Measurements from ENCODE around the gene LCN12. TPM values are rescaled to one million over a fixed set of nuclear protein-coding genes. Genes with fewer than 3 reads are reported as not detected.

LCN12 gene
- total RNA-seq, 1 donor from 2014 or later: 1.9 TPM

DNA sequence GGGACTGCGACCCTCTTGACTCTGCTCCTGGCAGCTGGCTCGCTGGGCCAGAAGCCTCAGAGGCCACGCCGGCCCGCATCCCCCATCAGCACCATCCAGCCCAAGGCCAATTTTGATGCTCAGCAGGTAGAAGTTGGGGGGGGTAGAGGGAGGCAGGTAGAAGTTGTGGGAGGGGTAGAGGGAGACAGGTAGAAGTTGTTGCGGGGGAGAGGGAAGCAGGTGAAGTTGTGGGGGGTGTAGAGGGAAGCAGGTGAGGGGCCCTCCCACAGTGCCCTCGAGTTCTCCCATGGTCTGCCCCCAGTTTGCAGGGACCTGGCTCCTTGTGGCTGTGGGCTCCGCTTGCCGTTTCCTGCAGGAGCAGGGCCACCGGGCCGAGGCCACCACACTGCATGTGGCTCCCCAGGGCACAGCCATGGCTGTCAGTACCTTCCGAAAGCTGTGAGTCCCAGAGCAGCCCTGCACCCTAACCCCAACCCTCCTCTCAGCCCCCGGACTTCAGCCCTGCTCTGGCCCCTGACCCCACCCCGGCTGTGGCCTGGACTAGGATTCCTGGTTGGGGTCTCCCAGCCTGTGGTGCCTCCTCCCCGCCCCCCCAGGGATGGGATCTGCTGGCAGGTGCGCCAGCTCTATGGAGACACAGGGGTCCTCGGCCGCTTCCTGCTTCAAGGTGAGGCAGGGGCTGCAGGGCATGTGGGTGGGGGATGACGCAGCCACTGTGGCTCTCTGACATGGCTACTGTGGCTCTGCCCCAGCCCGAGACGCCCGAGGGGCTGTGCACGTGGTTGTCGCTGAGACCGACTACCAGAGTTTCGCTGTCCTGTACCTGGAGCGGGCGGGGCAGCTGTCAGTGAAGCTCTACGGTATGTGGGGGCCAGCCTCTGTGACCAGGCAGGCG is 6.5 kb upstream of the LCN12 start:
- Histone ChIP-seq H3K36me3 (peaks cover 26% of the 10 kb centered on the region), H3K27ac (no peak overlapping the region), H3K9me3 (no peaks in the 10 kb centered on the region), H3K4me1 (peaks cover 45% of the 10 kb centered on the region), H3K27me3 (ENCODE audit: low read depth) (no peaks in the 10 kb centered on the region), H3K4me3 (no peak overlapping the region)
- DNase-seq: peak; percentile 55
- no peak for ATAC-seq
- TF ChIP-seq, protein P1, sequence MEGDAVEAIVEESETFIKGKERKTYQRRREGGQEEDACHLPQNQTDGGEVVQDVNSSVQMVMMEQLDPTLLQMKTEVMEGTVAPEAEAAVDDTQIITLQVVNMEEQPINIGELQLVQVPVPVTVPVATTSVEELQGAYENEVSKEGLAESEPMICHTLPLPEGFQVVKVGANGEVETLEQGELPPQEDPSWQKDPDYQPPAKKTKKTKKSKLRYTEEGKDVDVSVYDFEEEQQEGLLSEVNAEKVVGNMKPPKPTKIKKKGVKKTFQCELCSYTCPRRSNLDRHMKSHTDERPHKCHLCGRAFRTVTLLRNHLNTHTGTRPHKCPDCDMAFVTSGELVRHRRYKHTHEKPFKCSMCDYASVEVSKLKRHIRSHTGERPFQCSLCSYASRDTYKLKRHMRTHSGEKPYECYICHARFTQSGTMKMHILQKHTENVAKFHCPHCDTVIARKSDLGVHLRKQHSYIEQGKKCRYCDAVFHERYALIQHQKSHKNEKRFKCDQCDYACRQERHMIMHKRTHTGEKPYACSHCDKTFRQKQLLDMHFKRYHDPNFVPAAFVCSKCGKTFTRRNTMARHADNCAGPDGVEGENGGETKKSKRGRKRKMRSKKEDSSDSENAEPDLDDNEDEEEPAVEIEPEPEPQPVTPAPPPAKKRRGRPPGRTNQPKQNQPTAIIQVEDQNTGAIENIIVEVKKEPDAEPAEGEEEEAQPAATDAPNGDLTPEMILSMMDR (IDR thresholded peaks at IDR 0.05): no peak
- intact Hi-C loops (cut with DNase I): no loop called here

- Histone ChIP-seq H3K4me3 (no peak overlapping the region), H3K9me3 (no peaks in the 10 kb centered on the region), H3K4me1 (peaks cover 47% of the 10 kb centered on the region), H3K36me3 (peaks cover 18% of the 10 kb centered on the region), H3K27me3 (ENCODE audit: low read depth) (no peaks in the 10 kb centered on the region), H3K27ac (no peak overlapping the region)
- no peak for DNase-seq
- ATAC-seq: no peak
- TF ChIP-seq, protein P1 (IDR thresholded peaks at IDR 0.05): no peak
- intact Hi-C loops (cut with DNase I): no loop called here
Observed at GRCh38 chr9:136946228-136947027, 5.6 kb upstream of the LCN12 start.

- Histone ChIP-seq H3K36me3 (peaks cover 9% of the 10 kb centered on the region), H3K4me3 (no peak overlapping the region), H3K27ac (peak overlapping the region; percentile 2), H3K9me3 (no peaks in the 10 kb centered on the region), H3K4me1 (peaks cover 47% of the 10 kb centered on the region), H3K27me3 (ENCODE audit: low read depth) (no peaks in the 10 kb centered on the region)
- TF ChIP-seq, protein P1 (IDR thresholded peaks at IDR 0.05): no peak
- intact Hi-C loops (cut with DNase I): no loop called here
- DNase-seq: no peak
- ATAC-seq: no peak
Observed at GRCh38 chr9:136947028-136947891, 4.8 kb upstream of the LCN12 start.

DNA sequence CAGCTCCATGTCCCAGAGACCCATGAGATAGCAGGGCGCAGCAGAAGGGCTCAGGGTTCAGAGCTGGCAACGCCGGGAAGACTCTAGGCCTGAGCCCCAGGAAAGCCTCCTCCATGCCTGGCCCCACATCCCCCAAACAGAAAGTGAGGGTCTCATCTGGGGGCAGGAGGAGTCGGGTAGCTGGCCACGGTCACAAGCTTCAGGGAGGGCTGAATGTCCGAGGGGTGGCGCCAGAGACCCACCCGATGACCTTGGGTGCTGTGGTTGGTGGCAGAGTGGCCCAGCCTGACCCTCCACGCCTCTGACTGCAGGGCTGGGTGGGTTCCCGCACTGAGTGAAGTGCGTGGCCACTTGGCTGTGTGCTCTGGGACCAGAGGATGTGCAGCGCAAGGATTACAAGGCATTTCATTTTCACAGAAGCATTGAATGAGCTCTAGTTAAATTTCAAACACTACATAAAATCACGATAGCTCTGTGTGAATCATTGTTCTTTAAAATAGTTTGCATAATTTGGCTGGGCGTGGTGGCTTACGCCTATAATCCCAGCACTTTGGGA is 4.0 kb upstream of the LCN12 start:
- no peak for DNase-seq
- Histone ChIP-seq H3K27ac (peak overlapping the region; percentile 2), H3K27me3 (ENCODE audit: low read depth) (no peaks in the 10 kb centered on the region), H3K36me3 (peaks cover 2% of the 10 kb centered on the region), H3K4me1 (peaks cover 44% of the 10 kb centered on the region), H3K4me3 (no peak overlapping the region), H3K9me3 (no peaks in the 10 kb centered on the region)
- TF ChIP-seq, protein P1 (IDR thresholded peaks at IDR 0.05): peak; percentile 57
- intact Hi-C loops (cut with DNase I): no loop called here
- no peak for ATAC-seq
